H1 (cell line): Measurements from ENCODE around the gene ARRDC1. TPM values are rescaled to one million over a fixed set of nuclear protein-coding genes. Genes with fewer than 3 reads are reported as not detected.

Experiments
- NANOG ChIP-seq: IDR thresholded peaks from 2 replicates; pipeline ENCODE4 v1.6.1; 2011; ENCODE audit warnings: low read length, low read depth, mild to moderate bottlenecking, inconsistent platforms; ENCODE audit not compliant: insufficient read depth, poor library complexity, severe bottlenecking
- TBP ChIP-seq: IDR thresholded peaks from 2 replicates; pipeline ENCODE4 v1.6.1; 2011; ENCODE audit warnings: low read depth, low read length, improper control_type of control experiment
- polyA plus RNA-seq, 7 experiments: library from polyadenylated mRNA; depleted of rRNA in 3 of 7; stranded (reverse) in 5 of 7; unstranded in 2 of 7; fragments of >200 nt in 5 of 7; fragments of 200-250 nt in 2 of 7; gene quantifications; 1 replicate in 5 of 7; 2 replicates in 1 of 7; 4 replicates in 1 of 7; pipeline versions ENCODE4 v1.2.1 to v1.2.3, GENCODE V29; 2011 to 2013; ENCODE audit warnings: missing spikeins in 2 of 7, mixed read lengths in 2 of 7
- total RNA-seq: library from RNA; stranded (reverse); fragmentation: NEBNext Ultra II Directional; extraction: Animal tissue kit (Norgen Biotek cat#: 25700); gene quantifications from 2 replicates; pipeline ENCODE4 v1.2.1, GENCODE V29; 2021

Gene ARRDC1
- total and polyA plus RNA-seq, 2 of the 8 experiments (the other 6 are each of a cell fraction or from before 2014, with no cell fraction given): 22.0 to 58.4 TPM

DNA sequence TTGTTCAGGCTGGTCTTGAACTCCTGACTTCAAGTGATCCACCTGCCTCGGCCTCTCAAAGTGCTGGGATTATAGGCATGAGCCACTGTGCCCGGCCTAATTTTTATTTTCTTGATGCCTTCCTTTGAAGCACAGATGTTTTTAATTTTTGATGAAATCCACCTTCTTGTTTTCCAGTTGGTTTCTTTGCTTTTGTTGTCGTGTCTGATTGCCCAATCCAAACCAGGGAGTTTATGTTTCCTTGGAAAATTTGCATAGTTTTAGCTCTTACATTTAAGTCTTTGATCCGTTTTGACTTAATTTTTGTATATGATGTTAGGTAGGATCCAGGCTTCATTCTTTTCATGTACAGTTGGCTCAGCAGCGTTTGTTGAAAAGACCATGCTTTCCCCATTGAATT is 28.5 kb downstream of the ARRDC1 start (continued):
- TF ChIP-seq NANOG: no peak
- no peak for TF ChIP-seq TBP
- TF ChIP-seq, all 59 proteins: peak for 0
